ENCODE results near the gene SORT1. TPM values are rescaled to one million over a fixed set of nuclear protein-coding genes. Genes with fewer than 3 reads are reported as not detected.
"Not testable (repeated sequence)": the region's sequence is repeated elsewhere in the genome, so short reads cannot be mapped to it uniquely, and the experiment has no call there.

The SORT1 gene
- 52.3 and 88.6 TPM in 2 replicates for total RNA-seq (ENCODE audit: low replicate concordance)
- long read RNA-seq, partial matches to known transcripts: 15 of 43 reads
- long read RNA-seq, other reads (novel, unspliced or antisense): 28 of 43 reads

GRCh38 chr1:109397581-109398342 lies at the start of gene SORT1:
SORT1 (minus strand) TSS chr1:109397918; CDS start chr1:109397892, 26 bp downstream.
- Mint-ChIP-seq H3K4me1 (ENCODE audit: unreplicated experiment) (peaks cover 25% of the 10 kb centered on the region), H3K36me3 (no peaks in the 10 kb centered on the region), H3K4me3 (peak within 1 kb of the TSS; percentile 95), H3K27me3 (peaks cover 8% of the 10 kb centered on the region), H3K9me3 (no peaks in the 10 kb centered on the region), H3K27ac (peak within 1 kb of the TSS; percentile 94)
- no peak for TF ChIP-seq CTCF (conservative IDR thresholded peaks at IDR 0.05)
- DNase-seq (ENCODE audit: extremely low spot score, unreplicated experiment): peak; percentile 92

GRCh38 chr1:109445949-109446695 lies 48.4 kb upstream of the SORT1 start:
- H3K27ac Mint-ChIP-seq; H3K36me3 Mint-ChIP-seq; DNase-seq (ENCODE audit: extremely low spot score, unreplicated experiment); H3K4me1 Mint-ChIP-seq (ENCODE audit: unreplicated experiment); H3K9me3 Mint-ChIP-seq; H3K4me3 Mint-ChIP-seq: not testable (repeated sequence)
- H3K27me3 Mint-ChIP-seq: peaks cover 53% of the 10 kb centered on the region

GRCh38 chr1:109444346-109444745 lies 46.6 kb upstream of the SORT1 start:
- no peak for DNase-seq (ENCODE audit: extremely low spot score, unreplicated experiment)
- Mint-ChIP-seq H3K9me3 (no peaks in the 10 kb centered on the region), H3K27me3 (peaks cover 39% of the 10 kb centered on the region), H3K4me3 (no peak overlapping the region), H3K4me1 (ENCODE audit: unreplicated experiment) (no peaks in the 10 kb centered on the region), H3K36me3 (no peaks in the 10 kb centered on the region), H3K27ac (no peak overlapping the region)
- no peak for TF ChIP-seq CTCF (conservative IDR thresholded peaks at IDR 0.05)

GRCh38 chr1:109443476-109443875 lies 45.8 kb upstream of the SORT1 start:
- no peaks in the 10 kb centered on the region for H3K36me3 Mint-ChIP-seq
- DNase-seq (ENCODE audit: extremely low spot score, unreplicated experiment): no peak
- no peaks in the 10 kb centered on the region for H3K9me3 Mint-ChIP-seq
- H3K27me3 Mint-ChIP-seq: peaks cover 32% of the 10 kb centered on the region
- H3K4me1 Mint-ChIP-seq (ENCODE audit: unreplicated experiment): no peaks in the 10 kb centered on the region
- TF ChIP-seq CTCF (conservative IDR thresholded peaks at IDR 0.05): no peak
- H3K27ac Mint-ChIP-seq: no peak overlapping the region
- no peak overlapping the region for H3K4me3 Mint-ChIP-seq

GRCh38 chr1:109441069-109441468 lies 43.4 kb upstream of the SORT1 start:
- Mint-ChIP-seq H3K4me3 (no peak overlapping the region), H3K27me3 (peaks cover 16% of the 10 kb centered on the region), H3K9me3 (no peaks in the 10 kb centered on the region), H3K27ac (no peak overlapping the region), H3K36me3 (no peaks in the 10 kb centered on the region), H3K4me1 (ENCODE audit: unreplicated experiment) (no peaks in the 10 kb centered on the region)
- no peak for TF ChIP-seq CTCF (conservative IDR thresholded peaks at IDR 0.05)
- no peak for DNase-seq (ENCODE audit: extremely low spot score, unreplicated experiment)

- TF ChIP-seq CTCF (conservative IDR thresholded peaks at IDR 0.05): no peak
- H3K4me3 Mint-ChIP-seq: no peak overlapping the region
- peaks cover 4% of the 10 kb centered on the region for H3K27me3 Mint-ChIP-seq
- DNase-seq (ENCODE audit: extremely low spot score, unreplicated experiment): no peak
- no peaks in the 10 kb centered on the region for H3K36me3 Mint-ChIP-seq
- no peaks in the 10 kb centered on the region for H3K4me1 Mint-ChIP-seq (ENCODE audit: unreplicated experiment)
- no peaks in the 10 kb centered on the region for H3K9me3 Mint-ChIP-seq
- H3K27ac Mint-ChIP-seq: no peak overlapping the region
Measured at GRCh38 chr1:109438798-109439297, 41.1 kb upstream of the SORT1 start.
